GM13977 (cell line): ENCODE data around the gene RGS9BP.

ENCODE experiments used
- DNase-seq: peaks from one replicate; pipeline ENCODE4 v3.0.0; 2012; ENCODE audit warnings: low spot score
- in situ Hi-C: fragments of 300-500 bp; cut with MboI; formaldehyde crosslinking; loops from one replicate; pipeline ENCODE4 v1.12.0; 2022; ENCODE audit warnings: low sequenced_read_pairs, low pct_unique_long_range_greater_than_20kb, mixed read lengths, inconsistent platforms; ENCODE audit not compliant: unreplicated experiment
- TF ChIP-seq, protein P1 (sequence below): IDR thresholded peaks from 2 replicates; pipeline ENCODE4 v1.5.1; 2012; ENCODE audit warnings: mild to moderate bottlenecking, control low read depth; ENCODE audit not compliant: insufficient read depth; ENCODE audit errors: extremely low read depth, missing control alignments

RGS9BP gene

DNA sequence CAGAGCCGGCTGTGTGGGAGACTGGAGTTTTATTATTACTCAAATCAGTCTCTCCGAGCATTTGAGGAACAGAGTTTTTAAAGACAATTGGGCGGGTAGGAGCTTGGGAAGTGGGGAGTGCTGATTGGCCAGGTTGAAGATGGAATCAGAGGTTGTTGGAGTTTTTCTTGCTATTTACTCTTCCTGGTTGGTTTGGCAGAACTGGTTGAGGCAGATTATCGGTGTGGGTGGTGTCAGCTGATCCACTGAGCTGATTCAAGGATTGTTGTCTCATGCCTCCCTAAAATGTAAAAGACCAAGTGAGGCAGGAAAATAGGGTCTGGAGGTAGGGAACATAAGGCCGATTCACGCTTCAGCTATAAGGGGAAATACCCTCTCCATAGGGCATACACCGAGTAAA lies 42.6 kb downstream of the RGS9BP start:
- TF ChIP-seq, protein P1, sequence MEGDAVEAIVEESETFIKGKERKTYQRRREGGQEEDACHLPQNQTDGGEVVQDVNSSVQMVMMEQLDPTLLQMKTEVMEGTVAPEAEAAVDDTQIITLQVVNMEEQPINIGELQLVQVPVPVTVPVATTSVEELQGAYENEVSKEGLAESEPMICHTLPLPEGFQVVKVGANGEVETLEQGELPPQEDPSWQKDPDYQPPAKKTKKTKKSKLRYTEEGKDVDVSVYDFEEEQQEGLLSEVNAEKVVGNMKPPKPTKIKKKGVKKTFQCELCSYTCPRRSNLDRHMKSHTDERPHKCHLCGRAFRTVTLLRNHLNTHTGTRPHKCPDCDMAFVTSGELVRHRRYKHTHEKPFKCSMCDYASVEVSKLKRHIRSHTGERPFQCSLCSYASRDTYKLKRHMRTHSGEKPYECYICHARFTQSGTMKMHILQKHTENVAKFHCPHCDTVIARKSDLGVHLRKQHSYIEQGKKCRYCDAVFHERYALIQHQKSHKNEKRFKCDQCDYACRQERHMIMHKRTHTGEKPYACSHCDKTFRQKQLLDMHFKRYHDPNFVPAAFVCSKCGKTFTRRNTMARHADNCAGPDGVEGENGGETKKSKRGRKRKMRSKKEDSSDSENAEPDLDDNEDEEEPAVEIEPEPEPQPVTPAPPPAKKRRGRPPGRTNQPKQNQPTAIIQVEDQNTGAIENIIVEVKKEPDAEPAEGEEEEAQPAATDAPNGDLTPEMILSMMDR, result no peak
- DNase-seq, result no peak
- in situ Hi-C loops, result no loop called here

DNA sequence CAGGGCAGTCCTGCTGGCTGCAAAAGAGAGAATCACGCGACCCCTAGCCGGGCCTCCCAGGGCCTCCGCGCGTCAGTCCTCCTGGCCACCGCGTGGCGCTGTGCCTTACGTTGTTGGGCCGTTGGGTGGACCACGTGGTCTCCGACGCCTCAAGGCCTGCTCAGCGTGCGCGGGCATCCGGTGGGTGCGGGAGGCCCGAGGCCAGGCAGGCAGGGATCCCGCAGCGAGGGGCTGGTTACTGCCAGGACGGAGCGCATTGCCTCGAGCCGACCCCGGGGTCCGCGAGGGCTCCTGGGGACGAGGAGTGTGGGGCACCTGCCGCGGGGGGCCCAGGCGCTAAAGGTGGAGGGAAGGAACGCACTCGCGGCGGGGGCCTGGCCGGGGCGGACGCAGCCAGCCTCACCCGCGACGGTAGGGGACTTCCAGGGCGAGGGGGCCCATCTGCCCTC lies 44.0 kb downstream of the RGS9BP start, which contains the start of gene TDRD12:
TSS of gene TDRD12 (plus strand) at position 157 of the 449 bp plus-strand sequence. CDS start 306 bp downstream, outside the sequence.
- TF ChIP-seq, protein P1, result peak; percentile 28
- in situ Hi-C loops, result no loop called here
- no peak for DNase-seq

DNA sequence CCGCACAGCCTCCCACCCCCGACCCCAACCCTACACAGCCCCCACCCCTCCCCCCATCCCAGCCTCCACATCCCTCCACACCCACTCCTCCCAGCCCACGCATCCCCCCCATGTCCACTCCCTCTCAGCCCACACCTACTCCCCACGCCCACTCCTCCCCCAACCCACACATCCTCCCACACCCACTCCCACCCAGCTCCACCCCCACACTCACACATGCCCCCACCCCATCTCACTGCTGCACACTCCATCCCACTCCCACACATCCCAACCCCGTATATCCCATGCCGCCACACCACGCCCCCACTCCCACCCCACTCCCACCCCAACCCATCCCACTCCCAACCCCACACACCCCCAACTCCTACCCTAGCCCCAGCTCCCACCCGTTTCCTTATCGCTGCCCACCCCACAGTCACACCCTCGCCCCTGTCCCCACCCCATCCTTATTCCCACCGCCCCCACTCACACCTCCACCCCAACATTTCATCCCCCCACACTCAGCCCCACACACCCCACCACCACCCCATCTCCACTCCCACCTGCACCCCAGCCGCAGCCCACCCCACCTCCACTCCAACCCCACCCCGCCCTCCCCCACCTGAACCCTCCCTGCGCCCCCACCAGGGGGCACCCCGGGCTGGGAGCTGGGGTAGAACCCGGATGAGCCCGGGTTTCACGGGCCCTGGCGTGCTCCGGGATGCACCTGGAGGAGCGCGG lies 44.7 kb downstream of the RGS9BP start:
- DNase-seq, result peak; percentile 44
- in situ Hi-C loops, result no loop called here
- TF ChIP-seq, protein P1, result no peak

DNA sequence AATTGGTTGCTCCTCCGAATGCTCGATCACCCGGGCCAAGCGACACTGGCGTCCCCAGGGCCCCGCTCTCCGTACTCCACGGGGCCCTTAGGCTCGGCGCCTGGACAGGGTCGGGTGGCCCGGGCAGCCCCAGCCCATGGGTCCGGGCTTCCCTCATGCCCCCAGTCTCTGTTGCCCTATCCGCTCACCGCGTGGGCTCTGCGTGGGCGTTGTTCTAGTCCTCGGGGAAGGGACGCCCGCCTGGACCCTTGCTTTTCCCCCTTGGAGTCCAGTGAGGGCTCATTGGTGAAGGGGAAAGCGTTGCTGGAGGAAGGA lies 45.2 kb downstream of the RGS9BP start:
- TF ChIP-seq, protein P1, result no peak
- DNase-seq, result no peak
- in situ Hi-C loops, result no loop called here
